Measurements from ENCODE around the gene ITGA1.
"Not testable (repeated sequence)": the region's sequence is repeated elsewhere in the genome, so short reads cannot be mapped to it uniquely, and the experiment has no call there.

The ITGA1 gene

DNA sequence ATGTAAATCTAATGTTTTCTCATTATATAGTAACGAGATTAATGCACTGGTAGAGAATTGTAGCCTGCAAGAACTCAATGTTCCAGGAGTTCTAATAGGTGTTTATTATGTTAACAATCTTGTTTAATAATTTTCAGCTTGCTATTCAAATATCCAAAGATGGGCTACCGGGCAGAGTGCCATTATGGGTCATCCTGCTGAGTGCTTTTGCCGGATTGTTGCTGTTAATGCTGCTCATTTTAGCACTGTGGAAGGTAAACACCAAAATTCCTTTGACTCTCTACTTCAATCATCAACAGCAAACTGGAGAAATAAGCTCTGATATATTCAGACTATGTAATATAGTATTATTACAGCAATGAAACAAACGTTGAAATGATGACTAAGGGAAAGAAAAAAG is 159.5 kb downstream of the ITGA1 start:
- no peaks in the 10 kb centered on the region for H3K9me3 Mint-ChIP-seq
- no peak overlapping the region for H3K4me3 Mint-ChIP-seq
- no peaks in the 10 kb centered on the region for H3K27me3 Mint-ChIP-seq
- intact Hi-C loops (cut with micrococcal nuclease) = loop anchor here (5.0 kb wide), 1 partner anchor 1270 kb away; no protein-coding TSS in a partner anchor
- no peak overlapping the region for H3K27ac Mint-ChIP-seq
- H3K4me1 Mint-ChIP-seq (ENCODE audit: low read depth) = no peaks in the 10 kb centered on the region
- H3K36me3 Mint-ChIP-seq (ENCODE audit: low read depth) = no peaks in the 10 kb centered on the region

DNA sequence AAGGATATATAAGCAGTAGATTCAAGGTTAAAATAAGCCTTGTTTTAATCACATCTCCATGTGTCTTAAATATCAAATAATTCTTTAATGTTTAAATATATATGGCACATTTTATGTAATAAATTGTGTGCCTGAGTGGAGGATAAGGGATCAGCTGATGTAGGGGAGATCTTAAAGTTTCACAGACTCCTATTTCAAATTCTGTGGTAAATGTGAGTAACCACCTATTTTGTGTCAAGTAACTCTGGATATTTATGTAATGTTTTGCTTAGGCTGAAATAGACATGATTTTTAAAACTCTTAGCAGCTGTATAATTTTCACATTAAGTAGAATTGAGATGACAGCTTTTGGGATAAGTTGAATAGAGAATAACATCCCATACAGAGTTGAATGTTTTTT is 160.1 kb downstream of the ITGA1 start:
- Mint-ChIP-seq H3K27ac (no peak overlapping the region), H3K9me3 (no peaks in the 10 kb centered on the region), H3K4me1 (ENCODE audit: low read depth) (no peaks in the 10 kb centered on the region), H3K36me3 (ENCODE audit: low read depth) (no peaks in the 10 kb centered on the region), H3K27me3 (no peaks in the 10 kb centered on the region), H3K4me3 (no peak overlapping the region)
- intact Hi-C loops (cut with micrococcal nuclease) = loop anchor here (1.0 to 5.0 kb wide), 2 partner anchors 148 to 1269 kb away; no protein-coding TSS in a partner anchor

DNA sequence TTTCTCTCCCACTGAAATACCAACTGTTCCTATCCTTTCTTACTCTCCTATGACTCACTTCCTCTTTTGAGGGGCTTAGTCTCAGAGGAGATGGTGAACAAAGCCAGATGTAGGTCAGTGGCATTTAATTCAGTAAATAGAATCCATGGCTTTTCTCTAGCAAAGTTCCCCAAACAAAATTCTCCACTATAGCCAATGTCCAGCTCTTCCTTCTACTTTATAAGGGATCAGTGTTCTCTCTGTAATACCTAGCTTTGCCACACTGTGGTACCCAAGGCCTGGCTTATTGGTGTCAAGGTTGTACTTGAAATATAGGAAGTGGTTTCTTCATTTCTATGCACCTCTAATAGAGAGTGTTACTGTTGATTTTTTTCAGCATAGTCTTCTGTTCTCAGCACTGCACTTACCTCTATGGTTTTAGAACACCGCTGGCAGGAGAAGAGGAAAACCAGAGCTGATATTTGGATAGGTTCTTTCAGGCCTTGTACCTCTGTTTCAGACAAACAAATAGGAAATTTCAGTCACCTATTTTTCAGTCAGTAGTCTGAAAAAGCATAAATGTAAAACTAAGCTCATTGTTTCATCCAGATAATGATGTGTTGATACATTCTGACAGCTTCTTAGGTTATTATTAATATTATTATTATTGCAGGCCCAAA is 160.8 kb downstream of the ITGA1 start:
- no peaks in the 10 kb centered on the region for H3K9me3 Mint-ChIP-seq
- no peaks in the 10 kb centered on the region for H3K4me1 Mint-ChIP-seq (ENCODE audit: low read depth)
- H3K27me3 Mint-ChIP-seq = no peaks in the 10 kb centered on the region
- no peaks in the 10 kb centered on the region for H3K36me3 Mint-ChIP-seq (ENCODE audit: low read depth)
- no peak overlapping the region for H3K4me3 Mint-ChIP-seq
- intact Hi-C loops (cut with micrococcal nuclease) = loop anchor here (1.0 to 5.0 kb wide), 2 partner anchors 148 to 1269 kb away; no protein-coding TSS in a partner anchor
- no peak overlapping the region for H3K27ac Mint-ChIP-seq

DNA sequence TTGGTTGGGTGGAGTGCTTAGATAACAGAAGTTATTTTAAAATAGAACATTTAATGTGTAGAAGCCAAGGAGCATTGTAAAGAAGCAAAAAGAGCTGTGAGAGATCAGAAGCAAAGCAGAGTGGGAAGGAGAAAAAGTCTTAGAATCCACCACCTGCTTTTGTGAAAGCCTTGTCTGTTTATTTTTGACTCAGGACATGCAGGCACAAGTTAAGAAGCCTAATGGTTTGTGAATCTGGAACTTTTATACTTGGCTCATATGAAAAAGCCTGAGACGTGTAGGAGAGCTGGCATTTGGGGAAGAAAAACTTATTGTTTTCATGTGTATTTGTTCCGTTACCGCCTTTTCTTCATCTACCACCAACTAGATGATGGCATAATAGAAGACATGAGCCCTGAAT is 163.0 kb downstream of the ITGA1 start:
- Mint-ChIP-seq H3K36me3 (ENCODE audit: low read depth) (no peaks in the 10 kb centered on the region), H3K4me3 (no peak overlapping the region), H3K9me3 (no peaks in the 10 kb centered on the region), H3K4me1 (ENCODE audit: low read depth) (no peaks in the 10 kb centered on the region), H3K27ac (no peak overlapping the region), H3K27me3 (no peaks in the 10 kb centered on the region)
- intact Hi-C loops (cut with micrococcal nuclease) = no loop called here

DNA sequence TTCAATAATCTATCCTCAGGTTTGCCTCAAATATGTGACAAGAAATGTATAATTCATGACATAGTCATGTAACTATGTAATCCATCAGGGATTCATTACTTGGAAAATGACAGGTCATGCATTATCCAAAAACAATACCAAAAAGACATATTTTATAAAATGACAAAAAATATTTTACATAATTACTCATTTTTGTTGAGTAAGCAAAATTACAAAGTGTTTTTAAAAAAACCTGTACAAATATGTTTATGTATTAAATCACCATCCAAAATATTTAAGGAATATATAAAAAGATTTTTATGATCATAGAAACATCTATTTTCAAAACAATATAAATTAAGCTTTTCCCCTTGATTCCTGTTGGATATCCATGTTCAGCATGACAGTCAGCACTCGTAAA is 164.8 kb downstream of the ITGA1 start:
- Mint-ChIP-seq H3K4me1 (ENCODE audit: low read depth) (no peaks in the 10 kb centered on the region), H3K27ac (no peak overlapping the region), H3K4me3 (no peak overlapping the region), H3K9me3 (no peaks in the 10 kb centered on the region), H3K36me3 (ENCODE audit: low read depth) (no peaks in the 10 kb centered on the region), H3K27me3 (no peaks in the 10 kb centered on the region)
- intact Hi-C loops (cut with micrococcal nuclease) = no loop called here

DNA sequence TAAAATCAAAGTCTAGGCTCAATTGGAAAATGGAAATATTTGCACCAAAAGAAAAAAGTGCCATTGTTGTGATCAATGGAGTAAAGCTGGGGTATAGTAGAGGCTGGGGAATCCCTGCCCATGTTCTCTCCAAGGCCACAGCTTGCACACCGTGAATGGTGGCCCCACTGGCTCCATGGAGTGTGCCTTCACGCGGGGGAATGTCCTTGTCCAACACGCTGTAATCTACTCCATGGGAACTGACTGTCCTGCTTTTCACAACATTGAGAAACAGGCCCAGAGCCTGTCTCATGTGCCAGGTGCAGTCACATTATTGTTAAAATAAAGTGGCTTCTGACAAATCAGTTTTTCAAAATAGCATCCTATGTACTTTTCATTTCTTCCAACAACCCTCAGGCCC is 168.3 kb downstream of the ITGA1 start:
- Mint-ChIP-seq H3K36me3 (ENCODE audit: low read depth) (no peaks in the 10 kb centered on the region), H3K27ac (no peak overlapping the region), H3K9me3 (no peaks in the 10 kb centered on the region), H3K27me3 (no peaks in the 10 kb centered on the region), H3K4me3 (no peak overlapping the region), H3K4me1 (ENCODE audit: low read depth) (no peaks in the 10 kb centered on the region)
- intact Hi-C loops (cut with micrococcal nuclease) = no loop called here

DNA sequence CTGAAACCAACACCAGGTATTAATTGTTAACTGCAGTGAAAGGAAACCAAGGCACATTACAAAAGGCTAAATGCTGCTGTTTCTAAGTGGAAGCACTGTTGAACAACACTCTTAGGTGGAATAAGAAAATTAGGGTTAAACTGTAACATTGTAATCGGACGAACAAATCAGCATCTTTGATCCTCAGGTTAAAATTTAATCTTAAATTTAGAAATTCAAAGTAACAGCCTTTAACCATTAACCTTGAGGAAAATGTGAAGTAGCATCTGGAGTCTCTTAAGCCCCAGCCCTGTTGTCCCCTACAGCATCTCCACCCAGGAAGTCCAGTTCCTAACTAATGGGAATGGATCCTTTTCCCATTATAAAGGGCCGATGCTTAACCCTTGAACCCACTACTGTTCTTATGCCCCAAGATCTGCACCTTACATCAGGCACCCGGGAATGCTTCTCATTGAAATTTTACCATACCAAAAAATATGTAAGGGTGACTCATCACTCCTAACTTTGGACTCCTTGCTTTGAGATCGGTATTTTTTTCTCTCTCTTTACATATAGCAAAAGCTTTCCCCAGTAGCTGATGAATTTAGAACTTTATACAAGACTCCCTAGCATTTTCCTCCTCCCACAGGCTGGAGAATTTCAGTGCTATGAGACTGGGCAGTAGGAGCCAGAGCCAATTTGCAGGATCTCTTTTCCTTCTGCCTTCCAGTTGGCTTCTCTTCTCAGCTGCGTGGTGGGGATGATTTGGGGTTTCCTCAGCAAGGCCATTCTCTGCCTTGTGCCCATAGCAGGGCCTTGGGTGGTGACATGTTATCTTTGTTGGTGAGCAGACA is 169.4 kb downstream of the ITGA1 start:
- Mint-ChIP-seq H3K27me3 (no peaks in the 10 kb centered on the region), H3K4me3 (no peak overlapping the region), H3K36me3 (ENCODE audit: low read depth) (no peaks in the 10 kb centered on the region), H3K4me1 (ENCODE audit: low read depth) (no peaks in the 10 kb centered on the region), H3K9me3 (no peaks in the 10 kb centered on the region), H3K27ac (no peak overlapping the region)
- intact Hi-C loops (cut with micrococcal nuclease) = no loop called here

DNA sequence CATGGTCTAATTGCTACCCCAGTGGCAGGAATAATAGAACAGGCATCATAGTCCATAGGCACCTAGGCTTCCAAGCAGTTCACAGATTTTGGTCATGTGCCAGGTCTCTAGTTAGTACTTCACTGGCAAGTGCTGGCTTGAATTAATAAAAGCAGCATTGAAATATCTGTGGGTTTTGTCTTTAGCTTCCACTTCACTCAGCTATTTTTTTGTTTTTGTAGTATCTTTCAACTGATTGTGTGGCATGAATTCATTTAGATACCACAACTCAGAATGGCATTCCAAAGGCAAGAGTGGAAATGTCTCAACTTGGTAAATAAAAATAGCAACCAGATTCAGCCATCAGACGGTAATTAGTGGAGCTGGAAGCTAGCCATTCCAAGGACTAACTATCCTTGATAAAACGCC is 173.6 kb downstream of the ITGA1 start:
- intact Hi-C loops (cut with micrococcal nuclease) = no loop called here
- Mint-ChIP-seq H3K4me3 (no peak overlapping the region), H3K9me3 (no peaks in the 10 kb centered on the region), H3K27ac (no peak overlapping the region), H3K36me3 (ENCODE audit: low read depth) (no peaks in the 10 kb centered on the region), H3K27me3 (no peaks in the 10 kb centered on the region), H3K4me1 (ENCODE audit: low read depth) (no peaks in the 10 kb centered on the region)

DNA sequence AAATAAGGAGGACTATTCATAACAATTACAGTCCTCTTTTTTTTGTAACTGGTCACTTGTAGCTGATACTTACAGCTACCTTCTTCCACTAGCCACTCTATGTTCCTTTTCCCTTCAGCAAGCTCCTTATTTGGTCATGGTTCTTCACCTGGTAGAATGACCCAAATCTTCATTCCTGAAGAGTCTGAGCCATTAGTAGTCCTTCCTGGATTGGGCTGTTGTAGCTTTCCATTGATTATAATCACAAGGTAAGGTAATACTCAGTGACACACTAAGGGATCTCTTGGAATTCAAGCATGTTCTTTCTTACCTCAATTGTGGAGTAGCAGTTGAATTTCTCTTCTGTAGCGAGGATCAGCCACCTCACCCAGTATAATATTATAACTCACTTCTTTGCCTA is 175.9 kb downstream of the ITGA1 start:
- Mint-ChIP-seq H3K27ac (no peak overlapping the region), H3K9me3 (peaks cover 4% of the 10 kb centered on the region), H3K4me1 (ENCODE audit: low read depth) (no peaks in the 10 kb centered on the region), H3K27me3 (no peaks in the 10 kb centered on the region), H3K36me3 (ENCODE audit: low read depth) (no peaks in the 10 kb centered on the region), H3K4me3 (no peak overlapping the region)
- intact Hi-C loops (cut with micrococcal nuclease) = no loop called here

DNA sequence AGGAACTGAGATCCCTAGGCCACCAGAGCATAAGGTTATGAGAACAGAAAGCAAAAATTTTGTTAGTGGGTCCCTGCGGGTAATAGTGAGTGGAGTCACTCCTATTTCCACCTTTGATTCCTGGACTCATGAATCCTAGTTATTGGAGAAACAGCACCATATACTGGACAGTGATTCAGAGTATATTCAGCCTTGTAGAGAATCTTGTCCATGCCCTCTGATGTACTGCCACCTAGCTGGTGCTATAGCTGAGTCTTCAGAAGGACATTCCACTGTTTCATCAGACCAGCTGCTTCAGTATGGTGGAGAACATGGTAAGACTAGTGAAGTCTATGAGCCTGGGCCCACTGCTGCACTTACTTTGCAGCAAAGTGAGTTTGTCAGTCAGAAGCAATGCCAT is 176.4 kb downstream of the ITGA1 start:
- H3K36me3 Mint-ChIP-seq (ENCODE audit: low read depth) = no peaks in the 10 kb centered on the region
- intact Hi-C loops (cut with micrococcal nuclease) = no loop called here
- H3K27ac Mint-ChIP-seq = no peak overlapping the region
- no peaks in the 10 kb centered on the region for H3K27me3 Mint-ChIP-seq
- H3K4me3 Mint-ChIP-seq = no peak overlapping the region
- no peaks in the 10 kb centered on the region for H3K4me1 Mint-ChIP-seq (ENCODE audit: low read depth)
- H3K9me3 Mint-ChIP-seq = peaks cover 9% of the 10 kb centered on the region

DNA sequence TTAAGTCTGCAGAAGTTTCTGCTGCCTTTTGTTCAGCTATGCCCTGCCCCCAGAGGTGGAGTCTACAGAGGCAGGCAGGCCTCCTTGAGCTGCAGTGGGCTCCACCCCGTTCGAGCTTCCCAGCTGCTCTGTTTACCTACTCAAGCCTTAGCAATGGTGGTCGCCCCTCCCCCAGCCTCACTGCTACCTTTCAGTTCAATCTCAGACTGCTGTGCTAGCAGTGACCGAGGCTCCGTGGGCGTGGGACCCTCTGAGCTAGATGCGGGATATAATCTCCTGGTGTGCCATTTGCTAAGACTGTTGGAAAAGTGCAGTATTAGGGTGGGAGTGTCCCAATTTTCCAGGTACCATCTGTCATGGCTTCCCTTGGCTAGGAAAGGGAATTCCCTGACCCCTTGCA is 188.4 kb downstream of the ITGA1 start:
- H3K4me3 Mint-ChIP-seq; H3K4me1 Mint-ChIP-seq (ENCODE audit: low read depth); H3K36me3 Mint-ChIP-seq (ENCODE audit: low read depth); intact Hi-C loops (cut with micrococcal nuclease); H3K27ac Mint-ChIP-seq; H3K27me3 Mint-ChIP-seq: not testable (repeated sequence)
- H3K9me3 Mint-ChIP-seq = peaks cover 24% of the 10 kb centered on the region

DNA sequence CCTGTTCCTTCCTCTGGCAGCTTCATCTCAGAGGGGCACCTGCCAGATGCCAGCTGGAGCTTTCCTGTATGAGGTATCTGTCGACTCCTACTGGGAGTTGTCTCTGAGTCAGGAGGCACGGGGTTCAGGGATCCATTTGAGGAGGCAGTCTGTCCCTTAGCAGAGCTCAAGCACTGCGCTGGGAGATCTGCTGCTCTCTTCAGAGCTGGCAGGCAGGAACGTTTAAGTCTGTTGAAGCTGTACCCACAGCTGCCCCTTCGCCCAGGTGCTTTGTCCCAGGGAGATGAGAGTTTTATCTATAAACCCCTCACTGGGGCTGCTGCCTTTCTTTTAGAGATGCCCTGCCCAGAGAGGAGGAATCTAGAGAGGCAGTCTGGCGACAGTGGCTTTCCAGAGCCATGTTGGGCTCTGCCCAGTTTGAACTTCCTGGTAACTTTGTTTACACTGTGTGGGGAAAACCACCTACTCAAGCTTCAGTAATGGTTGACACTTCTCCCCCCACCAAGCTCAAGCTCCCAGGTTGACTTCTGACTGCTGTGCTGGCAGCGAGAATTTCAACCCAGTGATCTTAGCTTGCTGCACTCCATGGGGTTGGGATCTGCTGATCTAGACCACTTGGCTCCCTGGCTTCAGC is 189.7 kb downstream of the ITGA1 start:
- intact Hi-C loops (cut with micrococcal nuclease) = no loop called here
- Mint-ChIP-seq H3K27ac (no peak overlapping the region), H3K36me3 (ENCODE audit: low read depth) (no peaks in the 10 kb centered on the region), H3K4me1 (ENCODE audit: low read depth) (no peaks in the 10 kb centered on the region), H3K27me3 (no peaks in the 10 kb centered on the region), H3K9me3 (peaks cover 24% of the 10 kb centered on the region), H3K4me3 (no peak overlapping the region)

DNA sequence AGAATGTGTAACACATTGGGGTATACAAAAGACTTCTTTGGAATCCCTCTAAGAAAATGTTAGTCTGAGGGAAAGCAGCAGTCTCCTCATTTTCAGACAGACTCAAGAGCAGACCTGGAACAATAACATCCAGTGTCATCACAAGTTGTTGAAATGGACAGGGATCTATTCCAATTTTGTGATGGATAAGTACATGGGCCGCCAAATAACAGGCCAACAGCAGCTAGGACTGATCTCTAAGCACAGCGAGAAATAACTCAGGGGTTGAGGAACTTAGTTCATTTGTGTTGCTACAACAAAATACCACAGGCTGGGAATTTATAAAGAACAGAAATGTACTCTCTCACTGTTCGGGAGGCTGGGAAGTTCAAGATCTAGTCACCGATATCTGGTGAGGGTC is 193.8 kb downstream of the ITGA1 start:
- intact Hi-C loops (cut with micrococcal nuclease) = no loop called here
- H3K27ac Mint-ChIP-seq = no peak overlapping the region
- H3K27me3 Mint-ChIP-seq = peaks cover 9% of the 10 kb centered on the region
- no peak overlapping the region for H3K4me3 Mint-ChIP-seq
- no peaks in the 10 kb centered on the region for H3K4me1 Mint-ChIP-seq (ENCODE audit: low read depth)
- no peaks in the 10 kb centered on the region for H3K36me3 Mint-ChIP-seq (ENCODE audit: low read depth)
- peaks cover 7% of the 10 kb centered on the region for H3K9me3 Mint-ChIP-seq
